ENCODE data around the gene ELMOD3.

DNA sequence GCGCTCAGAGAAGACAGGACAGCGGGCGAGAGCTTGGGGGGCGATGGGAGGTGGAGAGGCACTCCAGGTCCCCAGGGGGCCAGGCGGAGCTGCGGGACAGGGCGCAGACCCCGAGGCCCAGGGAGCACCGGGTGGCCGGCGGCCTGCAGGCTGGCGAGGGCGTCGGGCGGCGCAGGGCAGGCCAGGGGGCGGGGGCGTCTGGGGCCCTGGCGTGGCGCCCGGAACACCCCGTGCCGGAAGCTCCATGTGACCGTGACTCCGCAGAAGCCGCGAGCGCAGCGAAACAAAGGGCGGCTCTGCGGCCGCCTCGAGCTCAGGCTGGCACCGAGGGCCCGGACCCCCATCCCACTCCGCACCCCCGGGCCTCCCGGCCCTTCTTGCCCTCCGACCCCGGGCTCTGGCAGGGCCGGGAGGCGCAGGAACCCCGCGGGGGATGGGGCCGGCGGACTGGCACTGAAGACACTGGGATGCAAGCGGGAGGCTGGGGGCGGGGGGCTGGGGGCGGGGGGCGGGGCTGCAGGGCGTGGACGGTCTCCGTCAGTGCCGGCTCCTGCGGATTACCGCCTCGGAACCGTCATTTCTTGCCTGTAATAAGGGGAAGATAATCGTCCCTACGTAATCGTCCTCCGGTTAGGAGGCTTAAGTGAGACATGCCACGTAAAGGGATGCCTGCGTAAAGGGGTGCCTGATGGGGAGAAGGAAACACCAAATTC is 83.1 kb downstream of the ELMOD3 start:
- TF ChIP-seq, protein P1, sequence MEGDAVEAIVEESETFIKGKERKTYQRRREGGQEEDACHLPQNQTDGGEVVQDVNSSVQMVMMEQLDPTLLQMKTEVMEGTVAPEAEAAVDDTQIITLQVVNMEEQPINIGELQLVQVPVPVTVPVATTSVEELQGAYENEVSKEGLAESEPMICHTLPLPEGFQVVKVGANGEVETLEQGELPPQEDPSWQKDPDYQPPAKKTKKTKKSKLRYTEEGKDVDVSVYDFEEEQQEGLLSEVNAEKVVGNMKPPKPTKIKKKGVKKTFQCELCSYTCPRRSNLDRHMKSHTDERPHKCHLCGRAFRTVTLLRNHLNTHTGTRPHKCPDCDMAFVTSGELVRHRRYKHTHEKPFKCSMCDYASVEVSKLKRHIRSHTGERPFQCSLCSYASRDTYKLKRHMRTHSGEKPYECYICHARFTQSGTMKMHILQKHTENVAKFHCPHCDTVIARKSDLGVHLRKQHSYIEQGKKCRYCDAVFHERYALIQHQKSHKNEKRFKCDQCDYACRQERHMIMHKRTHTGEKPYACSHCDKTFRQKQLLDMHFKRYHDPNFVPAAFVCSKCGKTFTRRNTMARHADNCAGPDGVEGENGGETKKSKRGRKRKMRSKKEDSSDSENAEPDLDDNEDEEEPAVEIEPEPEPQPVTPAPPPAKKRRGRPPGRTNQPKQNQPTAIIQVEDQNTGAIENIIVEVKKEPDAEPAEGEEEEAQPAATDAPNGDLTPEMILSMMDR (IDR thresholded peaks at IDR 0.05), result no peak
- TF ChIP-seq EZH2phosphoT487 (IDR thresholded peaks at IDR 0.05), result no peak
